NB4 (cell line): ENCODE results near the gene CCDC102B.

Experiments
- CTCF ChIP-seq: IDR thresholded peaks from one replicate; pipeline ENCODE4 v1.5.1; 2012; ENCODE audit warnings: low read depth, low read length
- POLR2A ChIP-seq: IDR thresholded peaks from 2 replicates; pipeline ENCODE4 v1.6.1; 2011; ENCODE audit warnings: mild to moderate bottlenecking; ENCODE audit not compliant: insufficient read length; ENCODE audit errors: extremely low read depth

- TF ChIP-seq CTCF (no peak), POLR2A (no peak)
Measured at GRCh38 chr18:69082499-69082898, 284.6 kb downstream of the CCDC102B start.
